ENCODE measurements around the gene MYBPHL. TPM values are rescaled to one million over a fixed set of nuclear protein-coding genes. Genes with fewer than 3 reads are reported as not detected.

MYBPHL gene
- total RNA-seq, 1 donor from 2014 or later = not detected

DNA sequence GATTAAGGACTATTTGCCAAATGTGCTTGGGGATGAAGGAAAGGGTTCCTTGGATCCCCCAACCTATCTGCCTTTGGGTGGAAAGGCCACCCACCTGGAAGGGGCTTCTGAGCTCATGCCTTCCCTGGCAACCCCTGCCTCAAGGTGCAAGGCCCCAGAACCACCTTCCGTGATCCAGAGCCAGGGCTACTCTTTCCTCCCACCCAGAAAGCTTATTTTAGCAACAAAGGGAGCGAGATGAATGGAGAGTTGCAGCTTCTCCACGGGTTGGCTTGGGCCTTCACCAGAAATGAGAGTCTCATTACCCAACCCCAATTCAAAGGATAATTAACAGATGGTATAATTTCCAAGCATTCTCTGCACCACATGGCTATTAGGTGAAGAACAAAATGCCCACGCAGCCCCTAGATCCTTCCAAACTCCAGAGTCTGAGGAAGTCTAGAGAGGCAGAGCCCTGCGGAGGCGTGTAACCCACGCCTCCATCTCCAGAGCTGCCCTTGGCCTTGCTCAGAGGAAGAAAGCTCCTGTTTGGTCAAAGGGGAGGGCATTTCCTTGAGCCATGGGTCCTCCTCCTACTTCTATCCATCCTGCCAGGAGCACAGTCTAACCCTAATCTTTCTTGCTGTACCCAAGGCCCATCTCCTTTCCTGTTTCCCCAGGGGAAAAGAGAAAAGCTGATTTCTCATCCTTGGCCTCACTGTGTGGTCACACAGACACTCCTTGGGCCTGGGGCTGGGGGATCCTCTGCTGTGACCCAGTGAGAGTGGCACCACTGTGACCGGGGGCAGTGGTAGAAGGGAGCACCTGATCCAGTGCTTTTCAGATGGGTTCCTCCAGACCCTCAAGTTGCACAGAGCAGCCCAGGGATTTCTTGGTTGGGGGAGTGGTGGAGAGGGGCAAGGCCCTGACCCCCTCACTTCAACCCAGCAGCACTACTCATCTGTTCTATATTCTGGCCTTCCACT is 59.1 kb downstream of the MYBPHL start:
- H3K36me3 Mint-ChIP-seq (ENCODE audit: low read depth) = no peaks in the 10 kb centered on the region
- H3K9me3 Mint-ChIP-seq = no peaks in the 10 kb centered on the region
- no peak for DNase-seq (ENCODE audit: low spot score)
- no peak overlapping the region for H3K27ac Mint-ChIP-seq
- intact Hi-C loops (cut with micrococcal nuclease) = loop anchor here (2.0 to 5.0 kb wide), 3 partner anchors 35 to 285 kb away; partner anchors contain the start of genes CLCC1 and SARS1
- H3K4me1 Mint-ChIP-seq (ENCODE audit: low read depth) = peaks cover 6% of the 10 kb centered on the region
- no peak overlapping the region for H3K4me3 Mint-ChIP-seq
- H3K27me3 Mint-ChIP-seq (ENCODE audit: insufficient read depth) = peaks cover 14% of the 10 kb centered on the region

GRCh38 chr1:109246141-109246551 is 60.7 kb downstream of the MYBPHL start:
- no peak for DNase-seq (ENCODE audit: low spot score)
- intact Hi-C loops (cut with micrococcal nuclease) = loop anchor here (5.0 kb wide), 2 partner anchors 34 to 284 kb away; partner anchors contain the start of genes CLCC1 and SARS1
- no peak overlapping the region for H3K4me3 Mint-ChIP-seq
- H3K9me3 Mint-ChIP-seq = no peaks in the 10 kb centered on the region
- peaks cover 9% of the 10 kb centered on the region for H3K27me3 Mint-ChIP-seq (ENCODE audit: insufficient read depth)
- no peaks in the 10 kb centered on the region for H3K36me3 Mint-ChIP-seq (ENCODE audit: low read depth)
- peaks cover 6% of the 10 kb centered on the region for H3K4me1 Mint-ChIP-seq (ENCODE audit: low read depth)
- H3K27ac Mint-ChIP-seq = no peak overlapping the region

GRCh38 chr1:109243860-109244552 is 62.8 kb downstream of the MYBPHL start:
- H3K36me3 Mint-ChIP-seq (ENCODE audit: low read depth) = peaks cover 7% of the 10 kb centered on the region
- DNase-seq (ENCODE audit: low spot score) = no peak
- H3K9me3 Mint-ChIP-seq = no peaks in the 10 kb centered on the region
- peaks cover 4% of the 10 kb centered on the region for H3K27me3 Mint-ChIP-seq (ENCODE audit: insufficient read depth)
- no peak overlapping the region for H3K27ac Mint-ChIP-seq
- no peak overlapping the region for H3K4me3 Mint-ChIP-seq
- intact Hi-C loops (cut with micrococcal nuclease) = no loop called here
- peaks cover 2% of the 10 kb centered on the region for H3K4me1 Mint-ChIP-seq (ENCODE audit: low read depth)

DNA sequence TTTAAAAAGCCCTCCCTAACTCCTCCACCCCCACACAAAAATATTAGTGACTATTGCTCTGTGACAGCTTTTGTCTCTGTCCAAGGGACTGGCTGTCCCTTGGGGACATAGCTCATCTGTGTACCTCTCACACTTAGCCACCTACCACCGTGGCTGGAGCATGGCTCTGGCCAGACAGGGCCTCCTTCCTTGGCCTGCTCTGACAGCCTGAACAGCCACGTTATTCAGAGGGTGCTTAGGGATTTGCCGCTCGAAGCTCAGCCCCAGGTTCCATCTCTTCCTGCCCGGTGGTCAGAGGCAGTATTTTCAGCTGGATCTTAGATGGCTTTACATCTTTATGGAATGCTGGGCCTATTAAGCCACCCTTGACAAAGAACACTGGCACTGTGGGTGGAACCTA is 63.6 kb downstream of the MYBPHL start:
- intact Hi-C loops (cut with micrococcal nuclease) = no loop called here
- Mint-ChIP-seq H3K4me3 (no peak overlapping the region), H3K9me3 (no peaks in the 10 kb centered on the region), H3K27ac (no peak overlapping the region), H3K36me3 (ENCODE audit: low read depth) (peaks cover 12% of the 10 kb centered on the region), H3K4me1 (ENCODE audit: low read depth) (no peaks in the 10 kb centered on the region), H3K27me3 (ENCODE audit: insufficient read depth) (peaks cover 4% of the 10 kb centered on the region)
- DNase-seq (ENCODE audit: low spot score) = no peak

DNA sequence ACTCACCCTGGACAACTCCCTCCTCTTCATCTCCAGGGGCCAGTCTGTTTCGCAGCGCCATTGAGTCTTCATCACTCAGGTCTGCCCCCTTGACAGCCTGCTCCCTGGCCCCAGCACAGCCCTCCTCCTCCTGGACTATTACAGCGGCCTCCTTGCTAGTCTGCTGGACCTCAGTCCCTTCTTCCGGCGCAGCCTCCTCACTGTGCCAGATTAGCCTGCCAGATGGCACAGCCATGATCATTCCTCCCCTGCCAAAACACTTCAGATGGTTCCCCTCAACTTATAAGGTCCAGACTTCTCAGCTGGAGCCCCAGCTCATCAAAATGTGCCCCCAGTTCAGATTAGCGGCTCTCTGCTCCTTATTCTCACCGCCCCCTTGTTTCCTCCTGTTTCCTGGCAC is 64.4 kb downstream of the MYBPHL start:
- H3K9me3 Mint-ChIP-seq = no peaks in the 10 kb centered on the region
- H3K27me3 Mint-ChIP-seq (ENCODE audit: insufficient read depth) = peaks cover 4% of the 10 kb centered on the region
- H3K4me1 Mint-ChIP-seq (ENCODE audit: low read depth) = no peaks in the 10 kb centered on the region
- no peak for DNase-seq (ENCODE audit: low spot score)
- no peak overlapping the region for H3K4me3 Mint-ChIP-seq
- intact Hi-C loops (cut with micrococcal nuclease) = no loop called here
- H3K27ac Mint-ChIP-seq = no peak overlapping the region
- peaks cover 18% of the 10 kb centered on the region for H3K36me3 Mint-ChIP-seq (ENCODE audit: low read depth)

Other genes starting within 250 kb of the MYBPHL start
- 28.8 and 32.6 TPM in 2 replicates for gene TAF13, start 231.0 kb downstream of the MYBPHL start, total RNA-seq
- 26.2 and 27.6 TPM in 2 replicates for gene TMEM167B, start 216.2 kb downstream of the MYBPHL start, total RNA-seq
- gene ELAPOR1, start 192.9 kb downstream of the MYBPHL start, total RNA-seq = 32.7 and 38.5 TPM in 2 replicates
- gene SARS1, start 93.1 kb downstream of the MYBPHL start, total RNA-seq = 147 and 154 TPM in 2 replicates
- gene CELSR2, start 57.5 kb downstream of the MYBPHL start, total RNA-seq = 4.1 and 4.9 TPM in 2 replicates
- gene PSRC1, start 23.9 kb downstream of the MYBPHL start, total RNA-seq = 3.6 and 5.5 TPM in 2 replicates
- 1.4 and 1.5 TPM in 2 replicates for gene SORT1, start 90.9 kb upstream of the MYBPHL start, total RNA-seq
- 241 and 283 TPM in 2 replicates for gene PSMA5, start 119.4 kb upstream of the MYBPHL start, total RNA-seq
- gene SYPL2, start 159.5 kb upstream of the MYBPHL start, total RNA-seq = not detected in 2 replicates
- gene ATXN7L2, start 176.9 kb upstream of the MYBPHL start, total RNA-seq = 17.4 and 18.0 TPM in 2 replicates
- 12.6 and 13.4 TPM in 2 replicates for gene CYB561D1, start 187.1 kb upstream of the MYBPHL start, total RNA-seq
- 1.2 TPM in 2 replicates for gene AMIGO1, start 202.7 kb upstream of the MYBPHL start, total RNA-seq
- not detected in 2 replicates for gene GPR61, start 232.9 kb upstream of the MYBPHL start, total RNA-seq
- 8.4 and 8.9 TPM in 2 replicates for gene GNAI3, start 241.6 kb upstream of the MYBPHL start, total RNA-seq

Data from activated T-helper 1 cell treated with anti-CD3 and anti-CD28 coated beads, Interleukin-12 subunit alpha, Interleukin-12 subunit beta, Interleukin-2, Interleukin-4 antibody, amounts not matched to agents 30 ng/mL and 10 ng/mL and 1 ng/mL, durations not matched to agents 14 hours and 24 hours and 36 hours (primary cell).